ENCODE data around the gene FGF1.

The FGF1 gene

DNA sequence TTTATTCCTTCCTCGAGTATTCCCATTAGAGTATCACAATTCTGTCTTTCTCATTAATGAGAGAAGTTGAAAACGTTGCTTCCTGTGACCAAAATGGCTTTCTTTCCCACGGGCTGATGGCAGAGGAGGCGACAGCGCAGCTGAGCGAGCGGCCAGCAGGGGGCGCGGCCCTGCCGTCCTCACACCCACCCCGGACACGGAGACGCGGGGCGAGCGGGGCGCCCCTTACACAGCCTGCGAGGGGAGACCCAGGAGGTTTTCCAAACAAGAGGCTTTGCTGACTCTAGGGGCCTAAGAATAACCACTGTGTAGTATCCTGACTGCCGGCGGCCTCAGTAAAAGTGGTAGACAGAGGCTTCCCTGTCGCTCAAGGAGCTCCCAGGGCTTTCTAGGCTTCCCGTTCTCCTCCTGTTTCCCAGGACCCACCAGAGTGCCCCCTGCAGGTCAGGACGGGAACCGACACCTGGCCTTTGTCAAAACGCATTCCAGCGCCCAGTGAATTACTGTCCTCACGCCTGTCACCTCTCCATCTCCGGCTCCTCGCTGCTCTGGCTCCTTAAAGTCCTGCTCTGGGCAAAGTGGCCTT, 27.3 kb upstream of the FGF1 start (continued):
- TF ChIP-seq, protein P1, sequence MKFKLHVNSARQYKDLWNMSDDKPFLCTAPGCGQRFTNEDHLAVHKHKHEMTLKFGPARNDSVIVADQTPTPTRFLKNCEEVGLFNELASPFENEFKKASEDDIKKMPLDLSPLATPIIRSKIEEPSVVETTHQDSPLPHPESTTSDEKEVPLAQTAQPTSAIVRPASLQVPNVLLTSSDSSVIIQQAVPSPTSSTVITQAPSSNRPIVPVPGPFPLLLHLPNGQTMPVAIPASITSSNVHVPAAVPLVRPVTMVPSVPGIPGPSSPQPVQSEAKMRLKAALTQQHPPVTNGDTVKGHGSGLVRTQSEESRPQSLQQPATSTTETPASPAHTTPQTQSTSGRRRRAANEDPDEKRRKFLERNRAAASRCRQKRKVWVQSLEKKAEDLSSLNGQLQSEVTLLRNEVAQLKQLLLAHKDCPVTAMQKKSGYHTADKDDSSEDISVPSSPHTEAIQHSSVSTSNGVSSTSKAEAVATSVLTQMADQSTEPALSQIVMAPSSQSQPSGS (tag by site-specific recombination; IDR thresholded peaks at IDR 0.05; ENCODE audit: low read depth) = no peak
- TF ChIP-seq MYNN (tag by site-specific recombination; IDR thresholded peaks at IDR 0.05; ENCODE audit: borderline replicate concordance) (no peak), ZNF221 (tag by site-specific recombination; IDR thresholded peaks at IDR 0.05; ENCODE audit: borderline replicate concordance) (no peak), ZNF423 (tag by site-specific recombination; IDR thresholded peaks at IDR 0.05) (0 out of 2 replicates have a peak, but pooled peaks have one; percentile 29), ZNF785 (tag by site-specific recombination; IDR thresholded peaks at IDR 0.05) (no peak), ZNF223 (tag by site-specific recombination; IDR thresholded peaks at IDR 0.05) (no peak), ZBTB7A (tag by site-specific recombination; IDR thresholded peaks at IDR 0.05; ENCODE audit: low read depth) (peak; percentile 21; the same call in 1 of the 2 replicates), ZNF558 (tag by site-specific recombination; IDR thresholded peaks at IDR 0.05) (no peak), KLF1 (tag by site-specific recombination; IDR thresholded peaks at IDR 0.05) (0 out of 2 replicates have a peak, but pooled peaks have one; percentile 12), ZNF777 (tag by site-specific recombination; IDR thresholded peaks at IDR 0.05; ENCODE audit: borderline replicate concordance) (no peak), WT1 (tag by site-specific recombination; IDR thresholded peaks at IDR 0.05) (0 out of 2 replicates have a peak, but pooled peaks have one; percentile 26), ZNF530 (tag by site-specific recombination; IDR thresholded peaks at IDR 0.05; ENCODE audit: low read depth) (no peak), ZNF433 (tag by site-specific recombination; IDR thresholded peaks at IDR 0.05; ENCODE audit: low read depth) (no peak), ZNF140 (tag by site-specific recombination; IDR thresholded peaks at IDR 0.05) (no peak)
- TF ChIP-seq, protein P2, sequence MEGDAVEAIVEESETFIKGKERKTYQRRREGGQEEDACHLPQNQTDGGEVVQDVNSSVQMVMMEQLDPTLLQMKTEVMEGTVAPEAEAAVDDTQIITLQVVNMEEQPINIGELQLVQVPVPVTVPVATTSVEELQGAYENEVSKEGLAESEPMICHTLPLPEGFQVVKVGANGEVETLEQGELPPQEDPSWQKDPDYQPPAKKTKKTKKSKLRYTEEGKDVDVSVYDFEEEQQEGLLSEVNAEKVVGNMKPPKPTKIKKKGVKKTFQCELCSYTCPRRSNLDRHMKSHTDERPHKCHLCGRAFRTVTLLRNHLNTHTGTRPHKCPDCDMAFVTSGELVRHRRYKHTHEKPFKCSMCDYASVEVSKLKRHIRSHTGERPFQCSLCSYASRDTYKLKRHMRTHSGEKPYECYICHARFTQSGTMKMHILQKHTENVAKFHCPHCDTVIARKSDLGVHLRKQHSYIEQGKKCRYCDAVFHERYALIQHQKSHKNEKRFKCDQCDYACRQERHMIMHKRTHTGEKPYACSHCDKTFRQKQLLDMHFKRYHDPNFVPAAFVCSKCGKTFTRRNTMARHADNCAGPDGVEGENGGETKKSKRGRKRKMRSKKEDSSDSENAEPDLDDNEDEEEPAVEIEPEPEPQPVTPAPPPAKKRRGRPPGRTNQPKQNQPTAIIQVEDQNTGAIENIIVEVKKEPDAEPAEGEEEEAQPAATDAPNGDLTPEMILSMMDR (tag by site-specific recombination; IDR thresholded peaks at IDR 0.05) = peak; percentile 97
- TF ChIP-seq, protein P3, sequence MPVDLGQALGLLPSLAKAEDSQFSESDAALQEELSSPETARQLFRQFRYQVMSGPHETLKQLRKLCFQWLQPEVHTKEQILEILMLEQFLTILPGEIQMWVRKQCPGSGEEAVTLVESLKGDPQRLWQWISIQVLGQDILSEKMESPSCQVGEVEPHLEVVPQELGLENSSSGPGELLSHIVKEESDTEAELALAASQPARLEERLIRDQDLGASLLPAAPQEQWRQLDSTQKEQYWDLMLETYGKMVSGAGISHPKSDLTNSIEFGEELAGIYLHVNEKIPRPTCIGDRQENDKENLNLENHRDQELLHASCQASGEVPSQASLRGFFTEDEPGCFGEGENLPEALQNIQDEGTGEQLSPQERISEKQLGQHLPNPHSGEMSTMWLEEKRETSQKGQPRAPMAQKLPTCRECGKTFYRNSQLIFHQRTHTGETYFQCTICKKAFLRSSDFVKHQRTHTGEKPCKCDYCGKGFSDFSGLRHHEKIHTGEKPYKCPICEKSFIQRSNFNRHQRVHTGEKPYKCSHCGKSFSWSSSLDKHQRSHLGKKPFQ (tag by site-specific recombination; IDR thresholded peaks at IDR 0.05) = no peak
- TF ChIP-seq, protein P4, sequence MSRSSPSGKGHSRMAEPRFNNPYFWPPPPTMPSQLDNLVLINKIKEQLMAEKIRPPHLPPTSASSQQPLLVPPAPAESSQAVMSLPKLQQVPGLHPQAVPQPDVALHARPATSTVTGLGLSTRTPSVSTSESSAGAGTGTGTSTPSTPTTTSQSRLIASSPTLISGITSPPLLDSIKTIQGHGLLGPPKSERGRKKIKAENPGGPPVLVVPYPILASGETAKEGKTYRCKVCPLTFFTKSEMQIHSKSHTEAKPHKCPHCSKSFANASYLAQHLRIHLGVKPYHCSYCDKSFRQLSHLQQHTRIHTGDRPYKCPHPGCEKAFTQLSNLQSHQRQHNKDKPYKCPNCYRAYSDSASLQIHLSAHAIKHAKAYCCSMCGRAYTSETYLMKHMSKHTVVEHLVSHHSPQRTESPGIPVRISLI (tag by site-specific recombination; IDR thresholded peaks at IDR 0.05) = no peak
- TF ChIP-seq, protein P5, sequence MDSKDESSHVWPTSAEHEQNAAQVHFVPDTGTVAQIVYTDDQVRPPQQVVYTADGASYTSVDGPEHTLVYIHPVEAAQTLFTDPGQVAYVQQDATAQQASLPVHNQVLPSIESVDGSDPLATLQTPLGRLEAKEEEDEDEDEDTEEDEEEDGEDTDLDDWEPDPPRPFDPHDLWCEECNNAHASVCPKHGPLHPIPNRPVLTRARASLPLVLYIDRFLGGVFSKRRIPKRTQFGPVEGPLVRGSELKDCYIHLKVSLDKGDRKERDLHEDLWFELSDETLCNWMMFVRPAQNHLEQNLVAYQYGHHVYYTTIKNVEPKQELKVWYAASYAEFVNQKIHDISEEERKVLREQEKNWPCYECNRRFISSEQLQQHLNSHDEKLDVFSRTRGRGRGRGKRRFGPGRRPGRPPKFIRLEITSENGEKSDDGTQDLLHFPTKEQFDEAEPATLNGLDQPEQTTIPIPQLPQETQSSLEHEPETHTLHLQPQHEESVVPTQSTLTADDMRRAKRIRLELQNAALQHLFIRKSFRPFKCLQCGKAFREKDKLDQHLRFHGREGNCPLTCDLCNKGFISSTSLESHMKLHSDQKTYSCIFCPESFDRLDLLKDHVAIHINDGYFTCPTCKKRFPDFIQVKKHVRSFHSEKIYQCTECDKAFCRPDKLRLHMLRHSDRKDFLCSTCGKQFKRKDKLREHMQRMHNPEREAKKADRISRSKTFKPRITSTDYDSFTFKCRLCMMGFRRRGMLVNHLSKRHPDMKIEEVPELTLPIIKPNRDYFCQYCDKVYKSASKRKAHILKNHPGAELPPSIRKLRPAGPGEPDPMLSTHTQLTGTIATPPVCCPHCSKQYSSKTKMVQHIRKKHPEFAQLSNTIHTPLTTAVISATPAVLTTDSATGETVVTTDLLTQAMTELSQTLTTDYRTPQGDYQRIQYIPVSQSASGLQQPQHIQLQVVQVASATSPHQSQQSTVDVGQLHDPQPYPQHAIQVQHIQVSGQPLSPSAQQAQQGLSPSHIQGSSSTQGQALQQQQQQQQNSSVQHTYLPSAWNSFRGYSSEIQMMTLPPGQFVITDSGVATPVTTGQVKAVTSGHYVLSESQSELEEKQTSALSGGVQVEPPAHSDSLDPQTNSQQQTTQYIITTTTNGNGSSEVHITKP (tag by site-specific recombination; IDR thresholded peaks at IDR 0.05) = no peak
- TF ChIP-seq, protein P6, sequence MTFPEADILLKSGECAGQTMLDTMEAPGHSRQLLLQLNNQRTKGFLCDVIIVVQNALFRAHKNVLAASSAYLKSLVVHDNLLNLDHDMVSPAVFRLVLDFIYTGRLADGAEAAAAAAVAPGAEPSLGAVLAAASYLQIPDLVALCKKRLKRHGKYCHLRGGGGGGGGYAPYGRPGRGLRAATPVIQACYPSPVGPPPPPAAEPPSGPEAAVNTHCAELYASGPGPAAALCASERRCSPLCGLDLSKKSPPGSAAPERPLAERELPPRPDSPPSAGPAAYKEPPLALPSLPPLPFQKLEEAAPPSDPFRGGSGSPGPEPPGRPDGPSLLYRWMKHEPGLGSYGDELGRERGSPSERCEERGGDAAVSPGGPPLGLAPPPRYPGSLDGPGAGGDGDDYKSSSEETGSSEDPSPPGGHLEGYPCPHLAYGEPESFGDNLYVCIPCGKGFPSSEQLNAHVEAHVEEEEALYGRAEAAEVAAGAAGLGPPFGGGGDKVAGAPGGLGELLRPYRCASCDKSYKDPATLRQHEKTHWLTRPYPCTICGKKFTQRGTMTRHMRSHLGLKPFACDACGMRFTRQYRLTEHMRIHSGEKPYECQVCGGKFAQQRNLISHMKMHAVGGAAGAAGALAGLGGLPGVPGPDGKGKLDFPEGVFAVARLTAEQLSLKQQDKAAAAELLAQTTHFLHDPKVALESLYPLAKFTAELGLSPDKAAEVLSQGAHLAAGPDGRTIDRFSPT (tag by site-specific recombination; IDR thresholded peaks at IDR 0.05) = no peak
- TF ChIP-seq, protein P7, sequence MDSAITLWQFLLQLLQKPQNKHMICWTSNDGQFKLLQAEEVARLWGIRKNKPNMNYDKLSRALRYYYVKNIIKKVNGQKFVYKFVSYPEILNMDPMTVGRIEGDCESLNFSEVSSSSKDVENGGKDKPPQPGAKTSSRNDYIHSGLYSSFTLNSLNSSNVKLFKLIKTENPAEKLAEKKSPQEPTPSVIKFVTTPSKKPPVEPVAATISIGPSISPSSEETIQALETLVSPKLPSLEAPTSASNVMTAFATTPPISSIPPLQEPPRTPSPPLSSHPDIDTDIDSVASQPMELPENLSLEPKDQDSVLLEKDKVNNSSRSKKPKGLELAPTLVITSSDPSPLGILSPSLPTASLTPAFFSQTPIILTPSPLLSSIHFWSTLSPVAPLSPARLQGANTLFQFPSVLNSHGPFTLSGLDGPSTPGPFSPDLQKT (IDR thresholded peaks at IDR 0.05; ENCODE audit: borderline replicate concordance, low read depth, low read length) = no peak
- TF ChIP-seq, protein P8, sequence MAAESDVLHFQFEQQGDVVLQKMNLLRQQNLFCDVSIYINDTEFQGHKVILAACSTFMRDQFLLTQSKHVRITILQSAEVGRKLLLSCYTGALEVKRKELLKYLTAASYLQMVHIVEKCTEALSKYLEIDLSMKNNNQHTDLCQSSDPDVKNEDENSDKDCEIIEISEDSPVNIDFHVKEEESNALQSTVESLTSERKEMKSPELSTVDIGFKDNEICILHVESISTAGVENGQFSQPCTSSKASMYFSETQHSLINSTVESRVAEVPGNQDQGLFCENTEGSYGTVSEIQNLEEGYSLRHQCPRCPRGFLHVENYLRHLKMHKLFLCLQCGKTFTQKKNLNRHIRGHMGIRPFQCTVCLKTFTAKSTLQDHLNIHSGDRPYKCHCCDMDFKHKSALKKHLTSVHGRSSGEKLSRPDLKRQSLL (tag by site-specific recombination; IDR thresholded peaks at IDR 0.05) = 0 out of 2 replicates have a peak, but pooled peaks have one; percentile 46
